OCI-LY1 (cell line): ENCODE measurements around the gene STARD13.

Experiments
- H2AFZ ChIP-seq: fragments of 200-600 bp; sonication (generic), shearing (Covaris generic); 2 replicates; pipeline ENCODE4 v1.6.0; 2014; ENCODE audit warnings: antibody characterized with exemption, mild to moderate bottlenecking, low read length
- H3F3A ChIP-seq: fragments of 200-600 bp; sonication (generic), shearing (Covaris generic); 2 replicates; pipeline ENCODE4 v1.6.0; 2014; ENCODE audit warnings: mild to moderate bottlenecking, antibody characterized with exemption, low read length, moderate library complexity; ENCODE audit not compliant: insufficient read depth
- H3K27ac ChIP-seq: fragments of 200-600 bp; sonication (generic); 2 replicates; pipeline ENCODE4 v1.5.1; 2014; ENCODE audit warnings: low read length, mixed run types, mild to moderate bottlenecking, low read depth; ENCODE audit not compliant: poor library complexity, severe bottlenecking
- H3K27me3 ChIP-seq: fragments of 200-600 bp; sonication (generic); 2 replicates; pipeline ENCODE4 v1.6.0; 2014; ENCODE audit warnings: antibody characterized with exemption, mild to moderate bottlenecking, low read length, moderate library complexity; ENCODE audit not compliant: insufficient read depth
- H3K36me3 ChIP-seq: fragments of 200-600 bp; sonication (generic); 2 replicates; pipeline ENCODE4 v1.6.1; 2014; ENCODE audit warnings: mild to moderate bottlenecking, antibody characterized with exemption, low read length, moderate library complexity, mixed read lengths; ENCODE audit not compliant: insufficient read depth
- H3K4me1 ChIP-seq: fragments of 200-600 bp; sonication (generic); 2 replicates; pipeline ENCODE4 v1.5.1; 2014; ENCODE audit warnings: mild to moderate bottlenecking, low read length, moderate library complexity; ENCODE audit not compliant: insufficient read depth, severe bottlenecking
- H3K4me2 ChIP-seq: fragments of 200-600 bp; sonication (generic), shearing (Covaris generic); 2 replicates; pipeline ENCODE4 v1.6.1; 2014; ENCODE audit warnings: low read length
- H3K4me3 ChIP-seq: fragments of 200-600 bp; sonication (generic); 2 replicates; pipeline ENCODE4 v1.5.1; 2014; ENCODE audit warnings: low read length, low read depth, mild to moderate bottlenecking, mixed read lengths; ENCODE audit not compliant: poor library complexity, severe bottlenecking
- H3K79me2 ChIP-seq: fragments of 200-600 bp; shearing (Covaris generic); 2 replicates; pipeline ENCODE4 v1.6.1; 2016; ENCODE audit warnings: mixed run types, low read length, mixed read lengths; ENCODE audit not compliant: insufficient read depth
- H3K9ac ChIP-seq: fragments of 200-600 bp; sonication (generic), shearing (Covaris generic); 2 replicates; pipeline ENCODE4 v1.6.1; 2014; ENCODE audit warnings: mild to moderate bottlenecking, low read length, mixed read lengths
- H3K9me2 ChIP-seq: fragments of 200-600 bp; sonication (generic), shearing (Covaris generic); 2 replicates; pipeline ENCODE4 v1.6.1; 2014; ENCODE audit warnings: low read depth, mild to moderate bottlenecking, low read length, mixed read lengths
- H3K9me3 ChIP-seq: fragments of 200-600 bp; shearing (Covaris generic); 2 replicates; pipeline ENCODE4 v1.6.1; 2014; ENCODE audit warnings: low read length, mixed read lengths
- H4K20me1 ChIP-seq: fragments of 200-600 bp; sonication (generic), shearing (Covaris generic); 2 replicates; pipeline ENCODE4 v1.6.0; 2016; ENCODE audit warnings: mild to moderate bottlenecking, low read length; ENCODE audit not compliant: insufficient read depth
- CTCF ChIP-seq: fragments of 200-600 bp; sonication (generic), shearing (Covaris generic); IDR thresholded peaks from 2 replicates; pipeline ENCODE4 v1.5.1; 2017; ENCODE audit warnings: mild to moderate bottlenecking, antibody characterized with exemption, low read length, moderate library complexity, mixed read lengths
- EZH2 ChIP-seq: fragments of 200-600 bp; sonication (generic), shearing (Covaris generic); IDR thresholded peaks from 2 replicates; pipeline ENCODE4 v1.8.0; 2017; ENCODE audit warnings: borderline replicate concordance, mixed run types, mild to moderate bottlenecking, antibody characterized with exemption, low read length, moderate library complexity, mixed read lengths

The STARD13 gene

GRCh38 chr13:33129094-33129832 lies 156.3 kb downstream of the STARD13 start:
- no peak overlapping the region for H3K27ac ChIP-seq
- no peaks in the 10 kb centered on the region for H3K27me3 ChIP-seq
- no peak overlapping the region for H3K4me2 ChIP-seq
- H2AFZ ChIP-seq, result no peak overlapping the region
- no peaks in the 10 kb centered on the region for H3K4me1 ChIP-seq
- no peaks in the 10 kb centered on the region for H4K20me1 ChIP-seq
- no peaks in the 10 kb centered on the region for H3F3A ChIP-seq
- H3K9me3 ChIP-seq, result no peaks in the 10 kb centered on the region
- H3K4me3 ChIP-seq, result no peak overlapping the region
- H3K79me2 ChIP-seq, result no peaks in the 10 kb centered on the region
- no peaks in the 10 kb centered on the region for H3K36me3 ChIP-seq
- no peaks in the 10 kb centered on the region for H3K9me2 ChIP-seq
- TF ChIP-seq EZH2 (no peak), CTCF (no peak)
- H3K9ac ChIP-seq, result no peak overlapping the region

GRCh38 chr13:33128134-33128533 lies 157.4 kb downstream of the STARD13 start:
- Histone ChIP-seq H3K27me3 (no peaks in the 10 kb centered on the region), H3K36me3 (no peaks in the 10 kb centered on the region), H3K9me2 (no peaks in the 10 kb centered on the region), H3K79me2 (no peaks in the 10 kb centered on the region), H3K4me3 (no peak overlapping the region), H3K9me3 (no peaks in the 10 kb centered on the region), H3K27ac (no peak overlapping the region), H3K4me2 (no peak overlapping the region), H3K9ac (no peak overlapping the region), H3F3A (no peaks in the 10 kb centered on the region), H2AFZ (no peak overlapping the region), H4K20me1 (no peaks in the 10 kb centered on the region), H3K4me1 (no peaks in the 10 kb centered on the region)
- TF ChIP-seq EZH2 (no peak), CTCF (no peak)

- H3K9ac ChIP-seq, result no peak overlapping the region
- no peak overlapping the region for H2AFZ ChIP-seq
- H4K20me1 ChIP-seq, result no peaks in the 10 kb centered on the region
- no peaks in the 10 kb centered on the region for H3F3A ChIP-seq
- no peaks in the 10 kb centered on the region for H3K4me1 ChIP-seq
- H3K4me2 ChIP-seq, result no peak overlapping the region
- no peaks in the 10 kb centered on the region for H3K27me3 ChIP-seq
- H3K27ac ChIP-seq, result no peak overlapping the region
- no peak overlapping the region for H3K4me3 ChIP-seq
- H3K9me2 ChIP-seq, result no peaks in the 10 kb centered on the region
- no peaks in the 10 kb centered on the region for H3K36me3 ChIP-seq
- no peaks in the 10 kb centered on the region for H3K79me2 ChIP-seq
- no peaks in the 10 kb centered on the region for H3K9me3 ChIP-seq
- TF ChIP-seq EZH2, result no peak
- TF ChIP-seq CTCF, result no peak
Measured at GRCh38 chr13:33127009-33127551, 158.5 kb downstream of the STARD13 start.
